Measurements from ENCODE around the gene THEM4.

DNA sequence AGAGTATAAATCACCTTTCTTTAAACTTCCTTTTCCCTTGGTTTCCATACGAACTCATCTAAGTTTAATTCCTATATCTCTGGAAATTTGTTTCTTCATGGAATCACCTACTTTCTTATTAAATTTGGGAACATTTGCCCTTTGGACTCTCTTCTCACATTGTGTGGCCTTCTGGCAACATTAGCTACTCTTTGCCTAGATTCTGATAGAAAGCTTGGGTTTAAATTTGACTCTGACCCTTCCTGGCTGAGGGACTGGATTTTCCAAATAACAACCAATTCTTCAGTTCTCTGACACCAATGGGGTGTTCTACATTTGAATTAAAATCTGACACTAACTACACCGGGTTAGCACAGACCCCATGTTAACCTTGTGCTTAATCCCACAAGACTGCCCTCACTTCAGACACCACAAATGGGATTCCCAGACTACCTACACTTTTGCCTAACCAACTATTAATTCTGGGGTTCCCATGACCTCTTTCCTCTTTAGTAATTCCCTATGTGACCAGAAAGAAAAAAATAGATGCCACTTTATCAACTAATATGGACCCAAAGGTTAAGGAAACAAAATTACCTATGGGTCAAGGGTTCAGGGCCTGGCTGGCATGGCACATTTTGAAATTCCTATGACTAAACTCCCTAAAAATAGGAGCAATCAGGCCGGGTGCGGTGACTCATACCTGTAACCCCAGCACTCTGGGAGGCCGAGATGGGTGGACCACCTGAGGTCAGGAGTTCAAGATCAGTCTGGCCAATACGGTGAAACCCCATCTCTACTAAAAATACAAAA lies 9.7 kb upstream of the THEM4 start:
- TF ChIP-seq CTCF (IDR thresholded peaks at IDR 0.05) (no peak), POLR2A (IDR thresholded peaks at IDR 0.05) (no peak)
